ENCODE data around the gene TMEM198.

DNA sequence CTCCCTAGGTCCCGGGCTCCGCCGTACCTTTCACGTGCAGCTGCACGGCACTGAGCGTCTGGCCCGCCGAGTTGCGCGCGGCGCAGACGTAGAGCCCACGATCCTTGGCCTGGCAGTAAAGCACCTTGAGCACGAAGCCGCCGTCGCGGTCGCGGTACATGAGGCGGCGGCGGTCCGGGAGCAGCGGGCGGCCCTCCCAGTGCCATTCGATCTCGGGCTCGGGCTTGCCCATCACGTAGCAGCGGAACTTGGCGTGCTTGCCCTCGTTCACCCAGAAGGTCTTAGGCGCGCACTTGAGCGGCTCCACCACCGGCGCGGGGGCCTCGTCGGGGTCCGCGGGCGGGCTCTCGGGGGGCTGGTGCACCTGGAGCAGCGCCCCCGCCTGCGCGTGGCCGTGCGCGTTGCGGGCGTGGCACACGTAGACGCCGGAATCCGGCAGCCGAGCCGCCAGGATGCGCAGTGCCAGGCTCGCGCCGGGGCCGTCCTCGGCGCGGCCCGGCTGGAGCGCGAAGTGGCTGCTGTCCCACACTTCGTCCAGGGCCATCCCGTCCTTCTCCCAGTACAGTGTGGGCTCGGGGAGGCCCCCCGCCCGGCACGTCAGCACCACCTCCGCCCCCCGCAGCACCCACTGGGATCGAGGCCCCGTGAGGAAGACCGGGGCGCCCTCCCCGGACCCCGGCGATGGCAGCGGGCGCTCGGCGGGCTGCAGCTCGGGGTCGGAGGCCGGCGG, 26.5 kb downstream of the TMEM198 start:
- TF ChIP-seq GATA2 (IDR thresholded peaks at IDR 0.05; ENCODE audit: low read depth, low read length) (no peak), GATA3 (IDR thresholded peaks at IDR 0.05; ENCODE audit: low read depth, low read length) (no peak)
